Cardiac septum (tissue), 1 donor: ENCODE results near the gene NTN1. TPM values are rescaled to one million over a fixed set of nuclear protein-coding genes. Genes with fewer than 3 reads are reported as not detected.

Source experiments
- DNase-seq: peaks from one replicate; pipeline ENCODE4 v3.0.0-alpha.2; 2020; ENCODE audit warnings: low spot score
- intact Hi-C: fragments of 100-400 bp; cut with DNase I; formaldehyde crosslinking; loops from one replicate; pipeline ENCODE4 v1.14.0; 2022
- total RNA-seq: library from RNA; stranded (reverse); fragmentation: NEBNext Ultra II Directional; extraction: Animal tissue kit (Norgen Biotek cat#: 25700); gene quantifications from one replicate; pipeline ENCODE4 v1.2.1, GENCODE V29; 2021
- donor health status: DM: no; HTN: no; CAD: no.

The NTN1 gene
- total RNA-seq, 1 donor from 2014 or later: 11.5 TPM

DNA sequence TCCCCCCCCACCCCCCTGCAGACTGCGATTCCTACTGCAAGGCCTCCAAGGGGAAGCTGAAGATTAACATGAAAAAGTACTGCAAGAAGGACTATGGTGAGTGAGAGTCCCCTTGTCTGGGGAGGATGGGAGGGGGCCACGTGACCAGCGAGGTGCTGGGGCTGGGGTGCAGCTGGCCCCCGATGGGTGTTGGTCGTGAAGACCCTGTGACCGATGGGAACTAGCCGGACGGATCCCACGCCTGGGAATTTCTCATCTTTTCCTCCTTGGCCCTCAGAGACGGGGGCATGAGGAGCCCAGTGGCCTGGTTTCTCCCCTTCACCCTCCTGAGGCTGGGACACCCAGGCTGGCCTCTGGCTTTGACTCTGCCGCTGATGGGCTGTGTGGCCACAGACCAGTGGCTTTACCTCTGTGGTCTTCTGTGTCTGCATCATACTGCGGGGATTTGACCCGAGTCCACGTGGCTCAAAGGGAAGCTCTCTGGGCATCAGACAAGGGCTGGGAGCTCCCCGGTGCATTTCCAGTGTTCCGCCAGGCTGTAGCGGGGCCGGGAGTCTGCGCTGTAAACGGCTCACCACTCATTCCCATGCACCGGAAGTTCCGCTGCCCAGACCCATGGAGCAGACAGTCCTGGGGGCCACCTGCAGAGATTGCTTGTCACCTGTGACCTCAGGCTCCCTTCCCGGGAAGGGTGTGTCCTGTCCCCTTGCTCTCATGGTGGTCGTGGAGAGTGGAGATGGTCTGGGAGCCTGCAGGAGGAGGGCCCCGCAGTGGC lies 200.0 kb downstream of the NTN1 start:
- intact Hi-C loops: no loop called here
- DNase-seq: no peak

DNA sequence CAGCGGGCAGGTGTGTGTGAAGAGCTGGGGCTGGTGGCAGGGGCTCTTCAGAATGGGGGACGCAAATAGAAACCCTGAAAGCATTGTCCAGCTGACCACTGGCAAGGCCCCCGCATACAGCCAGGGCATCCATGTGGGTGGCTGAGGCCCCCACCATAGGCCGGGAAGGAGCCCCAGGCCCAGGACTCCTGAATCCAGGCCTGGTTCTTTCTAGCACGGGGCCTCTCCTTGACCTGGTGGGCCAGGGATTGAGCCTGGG lies 200.5 kb downstream of the NTN1 start:
- intact Hi-C loops: no loop called here
- DNase-seq: no peak

DNA sequence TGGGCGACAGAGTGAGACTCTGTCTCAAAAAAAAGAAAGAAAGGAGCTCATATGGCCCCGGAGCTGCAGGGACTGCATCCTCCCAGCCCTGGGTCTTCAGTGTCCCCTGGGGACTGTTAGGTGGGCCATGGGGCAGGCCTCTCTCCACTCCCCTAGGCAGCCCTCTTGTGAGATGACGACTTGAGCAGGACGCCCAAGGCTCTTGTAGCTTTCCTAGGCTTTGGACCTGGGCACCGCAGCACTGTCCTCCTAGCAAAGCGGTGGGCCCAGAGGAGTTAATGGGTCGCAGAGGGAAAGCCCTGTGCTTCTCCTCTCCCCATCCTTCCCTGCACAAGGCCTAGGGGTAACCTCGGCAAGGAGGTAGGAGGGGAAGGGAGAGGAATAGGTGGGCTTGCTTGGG lies 202.2 kb downstream of the NTN1 start:
- no peak for DNase-seq
- intact Hi-C loops: no loop called here

DNA sequence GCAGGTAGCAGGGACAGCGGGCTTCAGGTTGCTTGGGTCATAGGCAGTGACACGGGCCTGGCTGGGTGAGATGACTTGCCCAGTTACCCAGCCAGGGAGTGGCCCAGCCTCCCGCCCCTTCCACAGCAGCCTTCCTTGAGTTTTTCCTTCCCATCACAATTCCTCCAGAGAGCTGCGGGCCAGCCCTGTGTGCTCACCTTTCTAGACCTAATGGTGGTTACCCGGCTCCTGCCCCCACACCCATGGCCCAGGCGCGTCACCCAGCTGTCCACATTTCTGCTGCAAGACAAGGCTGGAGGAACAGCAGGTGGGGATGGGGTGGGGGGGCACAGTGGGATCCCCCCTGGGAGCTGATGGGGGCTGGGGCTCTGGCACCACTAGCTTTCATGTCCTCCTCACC lies 203.2 kb downstream of the NTN1 start:
- intact Hi-C loops: no loop called here
- DNase-seq: no peak

DNA sequence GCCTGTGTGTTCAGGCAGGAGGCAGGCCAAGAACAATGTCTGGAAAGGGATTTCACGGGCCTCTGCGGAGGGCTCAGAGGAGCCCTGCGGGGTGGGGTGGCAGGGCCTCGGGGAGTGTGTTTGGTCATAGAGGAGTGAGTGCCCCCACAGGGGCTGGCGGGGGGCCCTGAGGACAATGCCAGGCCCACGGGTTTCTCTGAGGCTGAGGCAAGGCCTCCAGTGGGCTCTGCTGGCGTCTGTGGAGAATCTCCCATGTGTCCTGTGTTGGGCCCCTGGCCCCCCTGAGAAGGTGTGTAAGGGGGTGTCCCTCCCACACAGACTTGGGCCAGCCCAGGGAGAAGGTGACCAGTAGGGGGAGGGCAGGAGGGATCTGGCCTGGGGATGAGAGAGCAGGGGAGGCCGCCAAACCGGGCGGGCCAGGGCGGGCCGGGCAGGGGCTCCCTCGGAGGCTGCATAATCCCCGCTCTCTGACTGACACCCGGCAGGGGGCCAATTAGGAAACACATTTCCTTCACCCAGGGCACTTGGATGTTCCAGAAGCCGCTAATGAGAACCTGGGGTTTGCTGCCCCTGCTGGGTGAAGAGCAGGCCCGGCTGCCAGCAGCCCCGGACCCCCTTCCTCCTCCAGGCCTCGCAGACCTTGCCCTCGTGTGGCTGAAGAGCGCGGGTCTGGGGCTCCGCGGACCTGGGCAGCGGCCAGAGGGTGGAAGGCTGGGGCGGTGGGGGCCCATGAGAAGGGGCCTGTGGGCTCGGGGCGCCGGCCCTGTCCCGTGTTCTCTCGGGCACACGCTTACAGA lies 204.2 kb downstream of the NTN1 start:
- intact Hi-C loops: no loop called here

DNA sequence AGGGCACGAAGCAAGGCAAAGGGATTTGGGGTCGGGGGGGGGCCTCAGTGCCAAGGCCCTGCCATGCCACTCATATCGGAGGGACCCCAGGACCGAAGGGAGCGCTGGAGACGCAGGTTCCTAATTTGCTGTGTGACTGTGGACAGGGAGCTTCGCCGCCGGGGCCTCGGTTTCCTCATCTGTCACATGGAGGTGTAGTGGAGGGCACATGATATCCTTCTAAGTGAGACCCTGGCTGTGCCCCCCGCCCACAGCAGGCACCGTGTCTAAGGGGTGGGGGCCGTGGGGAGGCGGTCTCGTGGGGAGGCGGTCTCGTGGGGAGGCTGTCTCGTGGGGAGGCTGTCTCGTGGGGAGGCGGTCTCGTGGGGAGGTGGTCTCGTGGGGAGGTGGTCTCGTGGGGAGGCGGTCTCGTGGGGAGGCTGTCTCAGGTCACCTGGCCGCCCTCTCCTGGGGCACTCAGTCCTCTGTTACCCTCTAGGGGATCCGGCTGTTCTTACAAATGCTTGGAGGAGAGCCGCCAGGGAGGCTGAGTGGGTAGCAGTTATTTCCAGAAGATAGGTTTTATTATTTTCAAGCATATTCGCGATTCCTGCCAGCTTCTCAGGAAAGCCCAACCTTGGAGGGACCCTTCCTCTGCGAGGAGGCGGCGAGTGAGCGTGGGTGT lies 205.0 kb downstream of the NTN1 start:
- intact Hi-C loops: no loop called here
- no peak for DNase-seq

More for the DNA sequence above, 204.2 kb downstream of the NTN1 start:
- DNase-seq: no peak

DNA sequence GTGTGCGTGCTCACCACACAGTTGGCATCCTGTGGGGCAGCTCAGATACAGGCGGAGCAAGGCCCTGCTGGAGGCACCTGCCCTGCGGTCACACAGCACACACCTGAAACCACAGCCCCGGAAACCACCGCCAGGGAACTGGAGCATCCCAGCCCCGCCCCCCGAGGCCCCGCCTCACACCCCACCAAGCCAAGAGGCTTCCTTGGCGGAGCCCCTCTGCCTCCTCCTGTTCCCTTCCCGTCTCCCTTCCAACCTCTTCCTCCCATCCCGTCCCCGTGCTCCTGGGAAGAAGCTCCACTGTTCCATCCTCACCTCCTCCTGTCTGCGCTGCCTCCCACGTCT lies 205.5 kb downstream of the NTN1 start:
- intact Hi-C loops: no loop called here
- DNase-seq: no peak

DNA sequence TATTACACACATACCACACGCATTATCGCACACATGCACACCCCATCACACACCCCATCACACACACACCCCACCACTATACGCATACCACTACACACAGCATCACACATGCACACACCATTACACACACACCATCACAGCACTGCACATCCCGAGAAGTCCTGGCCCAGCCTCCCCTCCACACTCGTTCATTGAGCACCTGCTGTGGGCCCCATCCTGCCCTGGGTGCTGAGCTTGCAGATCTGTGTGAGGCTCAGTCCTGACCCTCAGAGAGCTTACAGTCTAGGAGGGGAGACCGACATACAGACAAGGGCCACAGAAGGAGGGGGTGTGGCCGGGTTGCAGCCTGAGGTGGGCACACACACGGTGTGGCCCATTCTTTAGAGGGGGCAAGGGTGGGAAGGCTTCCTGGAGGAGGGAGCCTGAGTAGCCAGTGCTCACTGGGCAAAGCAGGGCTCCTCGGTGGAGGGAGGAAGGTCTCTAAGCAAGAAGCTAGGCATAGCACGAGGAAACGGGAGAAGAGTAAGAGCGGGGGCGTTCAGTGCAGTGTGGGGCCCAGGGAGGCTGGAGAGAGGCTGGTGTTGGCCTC lies 206.6 kb downstream of the NTN1 start:
- no peak for DNase-seq
- intact Hi-C loops: no loop called here

DNA sequence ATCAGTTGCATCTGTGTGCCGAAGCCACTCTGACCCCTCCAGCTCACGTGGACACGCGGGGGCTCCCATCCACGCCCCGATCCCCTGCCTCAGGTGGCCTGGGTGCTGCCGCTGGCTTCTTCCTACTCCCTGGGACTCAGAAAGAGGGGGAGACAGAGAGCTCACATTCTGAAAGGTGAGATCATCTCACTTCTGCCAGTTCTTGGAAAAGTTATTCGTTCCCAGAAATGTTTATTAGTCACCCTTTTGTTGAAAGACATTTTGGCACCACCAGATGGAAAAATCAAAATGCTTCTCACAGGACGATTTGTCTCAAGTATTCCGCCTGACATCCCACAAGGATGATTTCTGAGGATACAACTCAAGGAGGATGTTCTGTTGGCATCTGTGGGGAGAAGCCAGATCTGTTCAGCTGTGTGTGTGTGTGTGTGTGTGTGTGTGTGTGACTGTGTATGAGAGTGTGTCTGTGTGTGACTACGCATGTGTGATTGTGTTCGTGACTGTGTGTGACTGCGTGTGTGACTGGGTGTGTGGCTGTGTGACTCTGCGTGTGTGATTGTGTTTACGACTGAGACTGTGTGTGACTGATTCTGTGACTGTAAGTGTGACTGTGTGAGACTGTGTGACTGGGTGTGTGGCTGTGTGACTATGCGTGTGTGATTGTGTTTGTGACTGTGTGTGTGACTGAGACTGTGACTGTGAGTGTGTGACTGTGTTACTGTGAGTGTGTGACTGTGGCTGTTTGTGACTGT lies 207.3 kb downstream of the NTN1 start:
- DNase-seq: no peak
- intact Hi-C loops: no loop called here

DNA sequence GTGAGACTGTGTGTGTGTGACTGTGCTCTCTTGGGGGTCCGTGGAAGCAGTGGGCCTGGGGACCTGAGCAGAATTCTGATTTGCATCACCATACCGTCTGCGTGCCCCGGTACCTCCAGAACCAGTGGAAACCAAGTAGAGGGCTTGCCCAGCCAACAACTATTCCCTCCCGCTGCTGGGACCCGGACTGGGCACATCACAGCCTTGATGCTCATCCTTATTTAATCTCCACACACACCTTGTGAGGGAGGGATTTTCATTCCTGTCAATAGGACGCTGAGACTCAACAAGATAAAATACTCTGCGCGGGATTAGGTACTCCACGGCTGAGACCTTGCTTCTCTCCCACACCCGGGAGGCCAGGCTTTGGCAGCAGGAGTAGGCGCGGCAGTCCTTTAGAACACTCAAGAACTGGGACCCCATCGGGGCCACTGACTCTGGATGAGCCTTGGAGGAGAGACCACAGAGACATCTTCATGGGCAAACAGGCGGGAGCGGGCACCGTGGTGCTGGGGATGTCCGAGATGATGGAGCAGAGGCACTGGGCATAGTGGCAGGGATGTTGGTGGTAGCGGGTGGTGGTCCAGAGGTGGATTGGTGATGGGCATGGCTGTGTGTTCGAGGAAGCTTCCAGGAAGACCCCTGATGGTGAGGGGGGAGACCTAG lies 208.0 kb downstream of the NTN1 start:
- no peak for DNase-seq
- intact Hi-C loops: no loop called here

DNA sequence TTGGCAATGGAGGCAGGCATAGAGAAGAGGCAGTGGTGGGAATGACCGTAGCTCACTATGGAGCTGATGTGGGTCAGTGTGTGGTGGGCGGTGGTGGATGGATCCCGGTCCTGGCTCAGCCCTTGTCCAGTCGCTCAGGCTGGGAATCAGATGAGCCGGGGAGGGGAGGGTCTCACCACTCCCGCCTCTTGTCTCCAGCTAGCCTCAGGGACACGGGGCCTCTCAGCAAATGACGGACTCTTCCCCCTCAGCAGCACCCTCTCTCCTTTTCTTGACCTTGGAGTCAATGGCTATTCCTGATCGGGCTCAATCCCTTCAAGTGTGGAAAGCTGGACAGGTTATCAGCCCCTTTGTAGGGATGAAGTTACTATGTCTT lies 208.5 kb downstream of the NTN1 start:
- DNase-seq: no peak
- intact Hi-C loops: no loop called here

DNA sequence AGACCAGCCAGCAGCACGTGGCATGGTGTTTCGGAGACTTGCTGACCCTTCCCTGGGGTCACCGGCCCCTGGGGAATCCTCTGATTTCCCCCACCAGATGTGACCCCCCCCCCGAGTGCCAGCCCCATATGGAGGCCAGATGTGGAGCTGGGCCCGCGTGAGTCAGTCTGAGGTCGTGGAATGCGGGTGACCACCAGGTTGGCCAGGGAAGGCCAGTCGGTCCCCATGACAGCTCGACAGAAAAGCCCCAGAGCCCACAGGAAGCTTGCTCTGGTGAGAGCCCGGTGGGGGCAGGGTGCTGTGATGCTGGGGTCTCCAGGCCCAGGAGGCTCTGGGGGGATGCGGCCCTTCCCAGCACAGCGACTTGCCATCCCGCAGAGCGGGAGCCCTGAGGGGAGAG lies 209.0 kb downstream of the NTN1 start:
- intact Hi-C loops: no loop called here
- no peak for DNase-seq

DNA sequence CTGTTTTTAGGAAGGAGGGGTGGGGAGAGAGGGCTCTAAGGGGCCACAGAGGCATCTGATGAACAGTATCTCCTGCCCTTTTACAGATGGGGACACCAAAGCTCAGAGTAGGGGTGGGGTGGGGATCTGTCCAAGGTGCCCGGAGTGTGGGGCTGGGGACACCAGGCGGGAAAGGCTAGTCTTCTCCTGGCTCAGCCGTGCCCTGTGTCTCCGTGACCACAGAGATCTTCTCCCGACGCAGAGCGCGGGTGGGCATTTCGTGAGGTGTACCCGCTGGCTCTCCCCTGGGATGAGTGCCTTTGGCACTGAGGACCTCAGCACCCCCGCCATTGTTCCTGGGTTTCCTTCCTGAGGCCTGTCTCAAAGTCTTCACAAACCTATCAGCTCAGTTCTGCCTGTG lies 209.6 kb downstream of the NTN1 start:
- intact Hi-C loops: no loop called here
- no peak for DNase-seq

DNA sequence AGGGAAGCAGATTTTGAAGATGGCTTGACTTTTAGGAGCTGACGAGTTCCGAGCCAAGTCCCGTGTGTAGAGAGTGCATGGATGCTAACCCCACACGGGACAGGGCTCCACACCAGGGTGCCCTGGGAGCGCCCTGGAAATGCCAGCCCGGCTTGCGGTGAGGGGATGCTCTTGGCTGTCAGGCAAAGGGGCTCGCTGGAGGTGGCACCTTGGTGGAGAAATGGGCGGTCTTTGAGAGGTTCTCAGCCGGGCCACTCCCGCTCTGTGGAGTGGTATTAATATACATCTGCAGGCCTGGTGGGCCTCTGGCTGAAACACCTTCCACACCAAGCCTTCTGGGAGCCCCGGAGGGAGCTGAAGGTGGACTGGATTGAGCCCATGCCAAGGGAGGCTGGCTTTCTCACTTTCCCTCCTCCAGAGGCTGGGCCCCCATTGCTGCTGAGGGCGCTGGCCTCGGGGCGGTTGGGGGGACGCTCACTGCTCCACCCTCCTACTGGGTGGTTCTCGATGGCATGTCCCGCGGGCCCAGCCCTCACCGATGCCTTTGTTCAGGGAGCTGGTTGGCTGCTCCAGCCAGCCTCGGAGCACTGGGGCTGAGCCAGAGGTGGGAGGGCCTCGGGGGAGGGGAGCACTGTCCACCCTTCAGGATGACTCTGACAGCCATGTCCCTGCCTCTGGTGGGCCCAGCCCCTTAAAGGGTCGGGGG lies 210.3 kb downstream of the NTN1 start:
- no peak for DNase-seq
- intact Hi-C loops: no loop called here

DNA sequence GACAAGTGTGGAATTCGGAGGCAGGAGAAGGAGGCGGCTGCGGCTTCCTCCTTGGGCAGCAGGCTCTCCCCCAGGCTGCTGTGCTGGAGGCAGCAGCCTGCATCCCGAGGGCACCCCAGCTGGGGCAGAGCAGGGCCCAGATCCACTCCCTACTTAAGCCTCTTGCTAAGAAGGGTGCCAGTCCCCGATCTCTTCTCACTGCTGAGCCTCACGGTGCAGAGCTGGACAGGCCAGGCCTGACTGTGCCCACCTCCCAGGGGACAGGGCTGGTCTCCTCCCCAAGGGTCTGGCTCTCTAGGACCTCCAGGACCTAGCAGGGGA lies 210.8 kb downstream of the NTN1 start:
- no peak for DNase-seq
- intact Hi-C loops: no loop called here

DNA sequence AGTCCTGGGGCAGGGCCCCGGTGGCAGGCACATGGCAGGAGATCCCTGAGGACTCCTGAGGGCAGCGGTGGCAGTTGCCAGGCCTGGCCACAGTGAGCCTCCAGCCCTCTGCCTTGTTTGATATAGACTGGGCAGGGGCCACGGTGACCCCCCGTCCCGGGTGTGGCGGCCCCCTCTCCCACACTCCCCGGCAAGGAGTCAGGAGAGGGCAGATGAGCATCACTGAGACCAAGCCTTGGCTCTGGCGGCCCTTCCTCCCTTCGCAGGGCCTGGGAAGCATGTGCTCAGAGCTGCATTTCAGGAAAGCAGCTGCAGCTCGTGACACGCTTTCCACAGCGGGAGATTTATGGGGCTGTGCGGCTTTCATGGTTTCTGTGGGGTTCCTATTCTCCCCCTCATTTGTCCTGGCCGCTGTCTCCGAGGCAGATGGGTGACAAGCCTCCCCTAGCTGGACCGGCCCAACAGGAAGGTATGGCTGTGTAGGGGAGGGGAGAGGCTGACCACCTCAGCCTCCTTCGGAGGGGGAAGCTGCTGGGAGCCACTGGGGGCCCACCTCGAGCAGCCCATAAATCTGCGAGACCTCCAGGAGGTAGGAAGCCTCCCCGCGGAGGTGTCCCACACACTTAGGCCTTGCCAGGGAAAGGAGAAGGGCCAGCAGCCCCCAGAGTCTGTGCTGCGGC lies 211.4 kb downstream of the NTN1 start:
- intact Hi-C loops: no loop called here
- no peak for DNase-seq

DNA sequence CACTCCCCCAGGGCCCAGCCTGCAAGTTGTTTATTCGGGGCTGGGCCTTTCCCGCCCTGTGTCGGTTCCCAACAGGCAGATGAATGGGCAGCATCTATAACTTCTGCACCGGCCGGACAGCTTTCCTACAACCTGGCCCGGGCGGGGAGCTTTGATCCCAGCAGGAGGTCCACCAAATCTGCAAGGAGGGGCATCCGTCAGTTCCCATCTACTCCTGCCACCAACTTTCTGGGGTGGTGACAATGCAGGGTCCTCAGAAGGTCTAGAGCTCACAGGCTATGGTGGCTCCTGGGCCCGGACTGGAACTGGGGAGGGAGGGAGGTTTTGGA lies 211.9 kb downstream of the NTN1 start:
- DNase-seq: no peak
- intact Hi-C loops: no loop called here

DNA sequence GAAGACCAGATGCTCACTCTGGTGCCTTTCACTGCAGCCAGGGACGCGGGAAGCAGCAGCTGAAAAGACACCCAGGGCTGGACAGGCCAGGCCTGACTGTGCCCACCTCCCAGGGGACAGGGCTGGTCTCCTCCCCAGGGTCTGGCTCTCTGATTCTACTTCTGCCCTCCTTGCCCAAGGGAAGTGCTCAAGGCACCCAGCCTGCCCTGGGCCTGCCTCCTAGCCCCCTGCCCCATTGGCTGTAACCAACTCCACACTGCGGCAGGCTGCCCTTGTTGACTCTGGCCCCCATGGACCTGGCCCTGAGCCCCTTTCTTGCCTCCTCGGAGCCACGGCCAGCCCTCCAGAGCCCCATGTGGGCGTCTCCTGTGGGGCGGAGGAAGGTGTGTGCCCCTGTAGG lies 212.5 kb downstream of the NTN1 start:
- no peak for DNase-seq
- intact Hi-C loops: no loop called here
